ENCODE measurements around the gene HSD17B1.

The HSD17B1 gene

GRCh38 chr17:42527932-42528331, 24.8 kb upstream of the HSD17B1 start:
- Histone ChIP-seq H3K9me3 (ENCODE audit: control insufficient read depth, low read depth, low read length) (no peaks in the 10 kb centered on the region), H3K36me3 (ENCODE audit: control insufficient read depth, low read depth, low read length) (no peaks in the 10 kb centered on the region), H3K4me1 (ENCODE audit: control insufficient read depth, low read depth, low read length) (no peaks in the 10 kb centered on the region)

GRCh38 chr17:42529061-42529460, 23.7 kb upstream of the HSD17B1 start:
- no peaks in the 10 kb centered on the region for H3K36me3 ChIP-seq (ENCODE audit: control insufficient read depth, low read depth, low read length)
- no peak overlapping the region for H3K4me3 ChIP-seq (ENCODE audit: low read length)
- no peak overlapping the region for H3K9ac ChIP-seq (ENCODE audit: low read length)
- no peaks in the 10 kb centered on the region for H3K4me1 ChIP-seq (ENCODE audit: control insufficient read depth, low read depth, low read length)
- H3K9me3 ChIP-seq (ENCODE audit: control insufficient read depth, low read depth, low read length) = no peaks in the 10 kb centered on the region
- H3K27ac ChIP-seq (ENCODE audit: low read length) = no peak overlapping the region
- H3K27me3 ChIP-seq (ENCODE audit: control insufficient read depth, insufficient read depth, low read length) = peaks cover 17% of the 10 kb centered on the region

More at GRCh38 chr17:42527932-42528331, 24.8 kb upstream of the HSD17B1 start:
- no peak overlapping the region for H3K4me3 ChIP-seq (ENCODE audit: low read length)
- no peak overlapping the region for H3K9ac ChIP-seq (ENCODE audit: low read length)
- peaks cover 9% of the 10 kb centered on the region for H3K27me3 ChIP-seq (ENCODE audit: control insufficient read depth, insufficient read depth, low read length)
- no peak overlapping the region for H3K27ac ChIP-seq (ENCODE audit: low read length)

- no peaks in the 10 kb centered on the region for H3K9me3 ChIP-seq (ENCODE audit: control insufficient read depth, low read depth, low read length)
- H3K27ac ChIP-seq (ENCODE audit: low read length) = no peak overlapping the region
- H3K27me3 ChIP-seq (ENCODE audit: control insufficient read depth, insufficient read depth, low read length) = peaks cover 17% of the 10 kb centered on the region
- no peak overlapping the region for H3K4me3 ChIP-seq (ENCODE audit: low read length)
- peaks cover 8% of the 10 kb centered on the region for H3K4me1 ChIP-seq (ENCODE audit: control insufficient read depth, low read depth, low read length)
- no peak overlapping the region for H3K9ac ChIP-seq (ENCODE audit: low read length)
- H3K36me3 ChIP-seq (ENCODE audit: control insufficient read depth, low read depth, low read length) = no peaks in the 10 kb centered on the region
These were observed 21.7 kb upstream of the HSD17B1 start for GRCh38 chr17:42530952-42531454.

- H3K36me3 ChIP-seq (ENCODE audit: control insufficient read depth, low read depth, low read length) = no peaks in the 10 kb centered on the region
- H3K27me3 ChIP-seq (ENCODE audit: control insufficient read depth, insufficient read depth, low read length) = peaks cover 17% of the 10 kb centered on the region
- peaks cover 9% of the 10 kb centered on the region for H3K4me1 ChIP-seq (ENCODE audit: control insufficient read depth, low read depth, low read length)
- peak overlapping the region; percentile 21 for H3K4me3 ChIP-seq (ENCODE audit: low read length)
- H3K27ac ChIP-seq (ENCODE audit: low read length) = no peak overlapping the region
- no peak overlapping the region for H3K9ac ChIP-seq (ENCODE audit: low read length)
- H3K9me3 ChIP-seq (ENCODE audit: control insufficient read depth, low read depth, low read length) = no peaks in the 10 kb centered on the region
These were observed 21.0 kb upstream of the HSD17B1 start for GRCh38 chr17:42531455-42532354.

GRCh38 chr17:42535155-42536047, 17.3 kb upstream of the HSD17B1 start:
- H3K9ac ChIP-seq (ENCODE audit: low read length) = peak overlapping the region; percentile 5

GRCh38 chr17:42536048-42536371, 16.7 kb upstream of the HSD17B1 start, which contains the start of gene NAGLU:
Gene NAGLU (plus strand): TSS chr17:42536241. CDS start chr17:42536273, 32 bp downstream.
- peak within 1 kb of the TSS; percentile 63 for H3K9ac ChIP-seq (ENCODE audit: low read length)
- H3K4me3 ChIP-seq (ENCODE audit: low read length) = peak within 1 kb of the TSS; percentile 85

More at GRCh38 chr17:42535155-42536047, 17.3 kb upstream of the HSD17B1 start:
- Histone ChIP-seq H3K27ac (ENCODE audit: low read length) (peak overlapping the region; percentile 15), H3K9me3 (ENCODE audit: control insufficient read depth, low read depth, low read length) (no peaks in the 10 kb centered on the region), H3K36me3 (ENCODE audit: control insufficient read depth, low read depth, low read length) (peaks cover 6% of the 10 kb centered on the region), H3K4me1 (ENCODE audit: control insufficient read depth, low read depth, low read length) (peaks cover 16% of the 10 kb centered on the region), H3K27me3 (ENCODE audit: control insufficient read depth, insufficient read depth, low read length) (peaks cover 17% of the 10 kb centered on the region), H3K4me3 (ENCODE audit: low read length) (peak overlapping the region; percentile 59)

GRCh38 chr17:42536372-42537155, 16.2 kb upstream of the HSD17B1 start:
- Histone ChIP-seq H3K27me3 (ENCODE audit: control insufficient read depth, insufficient read depth, low read length) (peaks cover 11% of the 10 kb centered on the region), H3K9me3 (ENCODE audit: control insufficient read depth, low read depth, low read length) (no peaks in the 10 kb centered on the region), H3K36me3 (ENCODE audit: control insufficient read depth, low read depth, low read length) (peaks cover 6% of the 10 kb centered on the region), H3K9ac (ENCODE audit: low read length) (peak overlapping the region; percentile 63), H3K4me3 (ENCODE audit: low read length) (peak overlapping the region; percentile 85), H3K4me1 (ENCODE audit: control insufficient read depth, low read depth, low read length) (peaks cover 16% of the 10 kb centered on the region), H3K27ac (ENCODE audit: low read length) (peak overlapping the region; percentile 53)

More at GRCh38 chr17:42536048-42536371, 16.7 kb upstream of the HSD17B1 start, which contains the start of gene NAGLU:
- Histone ChIP-seq H3K9me3 (ENCODE audit: control insufficient read depth, low read depth, low read length) (no peaks in the 10 kb centered on the region), H3K27me3 (ENCODE audit: control insufficient read depth, insufficient read depth, low read length) (peaks cover 16% of the 10 kb centered on the region), H3K27ac (ENCODE audit: low read length) (peak within 1 kb of the TSS; percentile 53), H3K4me1 (ENCODE audit: control insufficient read depth, low read depth, low read length) (peaks cover 16% of the 10 kb centered on the region), H3K36me3 (ENCODE audit: control insufficient read depth, low read depth, low read length) (peaks cover 6% of the 10 kb centered on the region)

- Histone ChIP-seq H3K9ac (ENCODE audit: low read length) (peak overlapping the region; percentile 63), H3K9me3 (ENCODE audit: control insufficient read depth, low read depth, low read length) (no peaks in the 10 kb centered on the region), H3K4me3 (ENCODE audit: low read length) (peak overlapping the region; percentile 85), H3K36me3 (ENCODE audit: control insufficient read depth, low read depth, low read length) (peaks cover 6% of the 10 kb centered on the region), H3K27me3 (ENCODE audit: control insufficient read depth, insufficient read depth, low read length) (peaks cover 8% of the 10 kb centered on the region), H3K27ac (ENCODE audit: low read length) (no peak overlapping the region), H3K4me1 (ENCODE audit: control insufficient read depth, low read depth, low read length) (peaks cover 16% of the 10 kb centered on the region)
These were observed 15.4 kb upstream of the HSD17B1 start for GRCh38 chr17:42537156-42537805.

- H3K9ac ChIP-seq (ENCODE audit: low read length) = no peak overlapping the region
These were observed 14.8 kb upstream of the HSD17B1 start for GRCh38 chr17:42537826-42538451.

GRCh38 chr17:42538482-42538881, 14.2 kb upstream of the HSD17B1 start:
- Histone ChIP-seq H3K9me3 (ENCODE audit: control insufficient read depth, low read depth, low read length) (no peaks in the 10 kb centered on the region), H3K4me1 (ENCODE audit: control insufficient read depth, low read depth, low read length) (peaks cover 16% of the 10 kb centered on the region), H3K27me3 (ENCODE audit: control insufficient read depth, insufficient read depth, low read length) (peaks cover 3% of the 10 kb centered on the region), H3K27ac (ENCODE audit: low read length) (no peak overlapping the region), H3K36me3 (ENCODE audit: control insufficient read depth, low read depth, low read length) (peaks cover 6% of the 10 kb centered on the region), H3K4me3 (ENCODE audit: low read length) (no peak overlapping the region), H3K9ac (ENCODE audit: low read length) (no peak overlapping the region)

More at GRCh38 chr17:42537826-42538451, 14.8 kb upstream of the HSD17B1 start:
- H3K4me3 ChIP-seq (ENCODE audit: low read length) = no peak overlapping the region
- peaks cover 6% of the 10 kb centered on the region for H3K36me3 ChIP-seq (ENCODE audit: control insufficient read depth, low read depth, low read length)
- peaks cover 8% of the 10 kb centered on the region for H3K27me3 ChIP-seq (ENCODE audit: control insufficient read depth, insufficient read depth, low read length)
- peaks cover 16% of the 10 kb centered on the region for H3K4me1 ChIP-seq (ENCODE audit: control insufficient read depth, low read depth, low read length)
- H3K27ac ChIP-seq (ENCODE audit: low read length) = no peak overlapping the region
- H3K9me3 ChIP-seq (ENCODE audit: control insufficient read depth, low read depth, low read length) = no peaks in the 10 kb centered on the region

Data from iPS-18a (cell line).